ENCODE data around the gene KIAA0040.

GRCh38 chr1:175191659-175192058, 917 bp downstream of the KIAA0040 start:
- no peak for TF ChIP-seq CREB5 (CRISPR knock-in tag; IDR thresholded peaks at IDR 0.05; ENCODE audit: low read depth)
- no peak for TF ChIP-seq SNAI2 (CRISPR knock-in tag; IDR thresholded peaks at IDR 0.05)
- no peak for TF ChIP-seq GLIS3 (CRISPR knock-in tag; IDR thresholded peaks at IDR 0.05)
- TF ChIP-seq CSDC2 (CRISPR knock-in tag; IDR thresholded peaks at IDR 0.05) = no peak
- TF ChIP-seq ZNF565 (CRISPR knock-in tag; conservative IDR thresholded peaks at IDR 0.05; ENCODE audit: low read depth) = no peak
- no peak for TF ChIP-seq POU6F1 (CRISPR knock-in tag; IDR thresholded peaks at IDR 0.05; ENCODE audit: borderline replicate concordance, low read depth)
- no peak for TF ChIP-seq PATZ1 (CRISPR knock-in tag; IDR thresholded peaks at IDR 0.05; ENCODE audit: borderline replicate concordance)
- TF ChIP-seq ESRRG (CRISPR knock-in tag; IDR thresholded peaks at IDR 0.05) = no peak
